Adrenal gland (tissue), 5 donors: ENCODE results near the gene CIZ1.

Source experiments
- POLR2A ChIP-seq, 2 donors: fragments of 450-650 bp; IDR thresholded peaks; one replicate each; pipeline ENCODE4 v1.6.1; 2017; ENCODE audit warnings: antibody characterized with exemption in 2 of 2, mild to moderate bottlenecking in 2 of 2, moderate library complexity in 1 of 2
- TF ChIP-seq, protein P1 (sequence below), 6 experiments: fragments of 450-650 bp in 4 of 6; fragments of 200-600 bp in 2 of 6; sonication (generic) in 1 of 6; IDR thresholded peaks; 1 replicate in 5 of 6; 2 replicates in 1 of 6; pipeline versions ENCODE4 v1.5.1 to v1.8.0; 2016 to 2021; ENCODE audit warnings: antibody characterized with exemption in 6 of 6, mild to moderate bottlenecking in 2 of 6, moderate library complexity in 1 of 6
- donor health status: DM: no; HTN: no; CAD: no.

DNA sequence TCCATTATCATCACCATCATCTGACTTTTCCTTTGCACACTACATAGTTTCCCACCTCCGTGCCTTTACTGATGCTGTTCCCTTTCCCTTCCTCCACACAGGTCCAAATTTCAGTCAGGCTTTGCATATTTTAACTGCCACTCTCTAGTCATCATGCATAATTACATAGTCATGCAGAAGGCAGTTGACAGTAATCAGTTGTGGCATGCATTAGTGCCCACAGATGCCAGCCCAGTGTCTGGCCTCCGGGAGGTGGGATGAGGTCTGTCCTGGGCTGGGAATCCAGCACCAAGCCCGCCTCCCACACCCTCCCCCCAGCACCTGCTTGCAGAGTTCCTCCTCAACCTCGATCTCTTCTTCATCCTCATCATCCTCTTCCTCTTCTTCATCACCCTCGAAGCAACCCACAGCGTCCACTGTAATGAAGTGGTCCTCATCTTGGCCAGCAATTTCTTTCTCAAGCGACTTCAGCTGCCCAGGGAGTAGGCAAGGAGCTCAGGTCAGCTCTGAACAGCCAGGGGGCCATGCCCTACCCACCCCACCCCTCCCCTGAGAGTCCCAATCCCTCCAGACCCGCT lies 22.6 kb downstream of the CIZ1 start:
- TF ChIP-seq, protein P1, sequence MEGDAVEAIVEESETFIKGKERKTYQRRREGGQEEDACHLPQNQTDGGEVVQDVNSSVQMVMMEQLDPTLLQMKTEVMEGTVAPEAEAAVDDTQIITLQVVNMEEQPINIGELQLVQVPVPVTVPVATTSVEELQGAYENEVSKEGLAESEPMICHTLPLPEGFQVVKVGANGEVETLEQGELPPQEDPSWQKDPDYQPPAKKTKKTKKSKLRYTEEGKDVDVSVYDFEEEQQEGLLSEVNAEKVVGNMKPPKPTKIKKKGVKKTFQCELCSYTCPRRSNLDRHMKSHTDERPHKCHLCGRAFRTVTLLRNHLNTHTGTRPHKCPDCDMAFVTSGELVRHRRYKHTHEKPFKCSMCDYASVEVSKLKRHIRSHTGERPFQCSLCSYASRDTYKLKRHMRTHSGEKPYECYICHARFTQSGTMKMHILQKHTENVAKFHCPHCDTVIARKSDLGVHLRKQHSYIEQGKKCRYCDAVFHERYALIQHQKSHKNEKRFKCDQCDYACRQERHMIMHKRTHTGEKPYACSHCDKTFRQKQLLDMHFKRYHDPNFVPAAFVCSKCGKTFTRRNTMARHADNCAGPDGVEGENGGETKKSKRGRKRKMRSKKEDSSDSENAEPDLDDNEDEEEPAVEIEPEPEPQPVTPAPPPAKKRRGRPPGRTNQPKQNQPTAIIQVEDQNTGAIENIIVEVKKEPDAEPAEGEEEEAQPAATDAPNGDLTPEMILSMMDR (IDR thresholded peaks at IDR 0.05), result no peak
- no peak for TF ChIP-seq POLR2A (IDR thresholded peaks at IDR 0.05)
